B cell (primary cell): ENCODE measurements around the gene DLK1. TPM values are rescaled to one million over a fixed set of nuclear protein-coding genes. Genes with fewer than 3 reads are reported as not detected.

ENCODE experiments used
- ATAC-seq: fragments of 200-7000 bp; cut with Tn5 transposase; one replicate; pipeline ENCODE4 v1.10.0; 2021; ENCODE audit warnings: low read depth, mild to moderate bottlenecking, moderate number of reproducible peaks, moderate library complexity
- CTCF ChIA-PET: fragments of 350-600 bp; sonication (Branson Sonifier 250); formaldehyde crosslinking; loops from one replicate; lab custom pipeline; 2021; ENCODE audit warnings: antibody characterized with exemption, inconsistent platforms; lab: Charles Lee
- POLR2A ChIA-PET: fragments of 350-600 bp; sonication (Branson Sonifier 250); formaldehyde crosslinking; loops from one replicate; lab custom pipeline; 2021; ENCODE audit warnings: antibody characterized with exemption; lab: Charles Lee
- DNase-seq: peaks from one replicate; pipeline ENCODE4 v3.0.0; 2013
- H2AFZ ChIP-seq: 2 replicates; pipeline ENCODE4 v1.6.1; 2012; ENCODE audit warnings: mild to moderate bottlenecking, low read depth, low read length; ENCODE audit not compliant: insufficient read depth, poor library complexity, severe bottlenecking
- H3K27ac ChIP-seq, 2 donors: 1 replicate in 1 of 2; 2 replicates in 1 of 2; pipeline ENCODE4 v1.5.1; 2012 to 2013; ENCODE audit warnings: low read length in 2 of 2, mild to moderate bottlenecking in 2 of 2, moderate library complexity in 1 of 2
- H3K27me3 ChIP-seq, 4 experiments: fragments of 200-600 bp in 1 of 4; sonication (generic) in 1 of 4; replicated peaks in 1 of 4; 1 replicate in 2 of 4; 2 replicates in 2 of 4; pipeline versions ENCODE4 v1.6.1 to v1.7.0; 2013 to 2016; ENCODE audit warnings: low read length in 3 of 4, mild to moderate bottlenecking in 2 of 4, mixed read lengths in 1 of 4, moderate library complexity in 1 of 4; ENCODE audit not compliant: insufficient read depth in 4 of 4, control insufficient read depth in 3 of 4; ENCODE audit errors: control extremely low read depth in 1 of 4
- H3K36me3 ChIP-seq, 2 experiments: replicated peaks in 1 of 2; 1 replicate in 1 of 2; 2 replicates in 1 of 2; pipeline versions ENCODE4 v1.6.1 to v1.7.1; 2013; ENCODE audit warnings: low read length in 1 of 2; ENCODE audit not compliant: insufficient read depth in 2 of 2, control insufficient read depth in 1 of 2; ENCODE audit errors: control extremely low read depth in 1 of 2, extremely low read depth in 1 of 2
- H3K4me1 ChIP-seq, 2 donors: fragments of 200-600 bp in 1 of 2; sonication (generic) in 1 of 2; 1 replicate in 1 of 2; 2 replicates in 1 of 2; pipeline versions ENCODE4 v1.5.1 to v1.6.1; 2013 to 2017; ENCODE audit warnings: low read length in 2 of 2; ENCODE audit not compliant: control insufficient read depth in 2 of 2, insufficient read depth in 2 of 2
- H3K4me2 ChIP-seq: replicated peaks from 2 replicates; pipeline ENCODE3; 2012; ENCODE audit warnings: mild to moderate bottlenecking, low read depth, low read length; ENCODE audit not compliant: poor library complexity, severe bottlenecking
- H3K4me3 ChIP-seq, 5 experiments: fragments of 200-600 bp in 1 of 5; sonication (generic) in 1 of 5; 1 replicate in 3 of 5; 2 replicates in 2 of 5; pipeline versions ENCODE4 v1.5.1 to v1.7.0; 2011 to 2016; ENCODE audit warnings: low read length in 4 of 5, mild to moderate bottlenecking in 4 of 5, low read depth in 2 of 5, control low read depth in 1 of 5, moderate library complexity in 1 of 5; ENCODE audit not compliant: insufficient read depth in 1 of 5; ENCODE audit errors: control extremely low read depth in 1 of 5, extremely low read depth in 1 of 5
- H3K79me2 ChIP-seq: fragments of 200-600 bp; sonication (generic); one replicate; pipeline ENCODE4 v1.6.0; 2016; ENCODE audit warnings: low read length; ENCODE audit not compliant: control insufficient read depth, insufficient read depth
- H3K9ac ChIP-seq: fragments of 200-600 bp; sonication (generic); 2 replicates; pipeline ENCODE4 v1.6.1; 2017; ENCODE audit warnings: mild to moderate bottlenecking, low read length, moderate library complexity
- H3K9me3 ChIP-seq, 3 donors: one replicate each; pipeline versions ENCODE4 v1.6.1 to v1.7.1; 2013; ENCODE audit warnings: low read length in 2 of 3; ENCODE audit not compliant: control insufficient read depth in 2 of 3, insufficient read depth in 1 of 3; ENCODE audit errors: control extremely low read depth in 1 of 3
- H4K20me1 ChIP-seq: 2 replicates; pipeline ENCODE4 v1.6.0; 2012; ENCODE audit warnings: mild to moderate bottlenecking, low read length; ENCODE audit not compliant: insufficient read depth, control insufficient read depth, poor library complexity, severe bottlenecking
- H3K27ac Mint-ChIP-seq: one replicate; pipeline ENCODE4 v1.8.0; 2021; ENCODE audit warnings: mixed read lengths
- H3K27me3 Mint-ChIP-seq: one replicate; pipeline ENCODE4 v1.8.0; 2021; ENCODE audit warnings: mixed read lengths
- H3K4me1 Mint-ChIP-seq: one replicate; pipeline ENCODE4 v1.8.0; 2021; ENCODE audit warnings: mixed read lengths
- H3K4me3 Mint-ChIP-seq: one replicate; pipeline ENCODE4 v1.8.0; 2021; ENCODE audit warnings: mixed read lengths
- H3K9me3 Mint-ChIP-seq: one replicate; pipeline ENCODE4 v1.8.0; 2022; ENCODE audit warnings: mixed read lengths; ENCODE audit not compliant: insufficient read depth
- CTCF ChIP-seq: fragments of 200-600 bp; IDR thresholded peaks from one replicate; pipeline ENCODE4 v1.8.0; 2022; ENCODE audit warnings: antibody characterized with exemption, mild to moderate bottlenecking
- EZH2 ChIP-seq: IDR thresholded peaks from 2 replicates; pipeline ENCODE4 v1.6.1; 2012; ENCODE audit warnings: borderline replicate concordance, low read depth, mild to moderate bottlenecking, moderate library complexity, low read length; ENCODE audit not compliant: insufficient read depth, poor library complexity, severe bottlenecking
- WGBS: methylation state at CpG from one replicate; pipeline ENCODE4 v1.1.5; 2013; ENCODE audit warnings: missing lambda C conversion rate; ENCODE audit not compliant: insufficient coverage; 5-methylcytosine and 5-hydroxymethylcytosine counted together
- intact Hi-C: fragments of 100-400 bp; cut with micrococcal nuclease; formaldehyde crosslinking; loops from one replicate; pipeline ENCODE4 v1.10.0; 2022
- polyA plus RNA-seq: library from polyadenylated mRNA; depleted of rRNA; stranded (reverse); fragments of >200 nt; gene quantifications from 2 replicates; pipeline ENCODE4 v1.2.3, GENCODE V29; 2012
- total RNA-seq, 2 donors: library from RNA; stranded (reverse); fragments of 120-200 nt in 1 of 2; gene quantifications; 1 replicate in 1 of 2; 2 replicates in 1 of 2; pipeline versions ENCODE4 v1.2.3 to v1.2.4, GENCODE V29; 2013 to 2022

The DLK1 gene
- total and polyA plus RNA-seq, 2 donors (not counting 1 experiment from before 2014, with no cell fraction given): not detected

GRCh38 chr14:100690672-100691071 lies 36.0 kb upstream of the DLK1 start:
- no peak overlapping the region for H3K4me2 ChIP-seq
- Mint-ChIP-seq H3K27me3 (peaks cover 7% of the 10 kb centered on the region), H3K9me3 (no peaks in the 10 kb centered on the region), H3K4me1 (no peaks in the 10 kb centered on the region), H3K4me3 (no peak overlapping the region), H3K27ac (no peak overlapping the region)
- H3K27me3 ChIP-seq: peaks cover 0 to 3% (median 0%) of the 10 kb centered on the region in 4 experiments
- no peaks in the 10 kb centered on the region for H3K4me1 ChIP-seq
- no peaks in the 10 kb centered on the region for H3K36me3 ChIP-seq
- no peaks in the 10 kb centered on the region for H4K20me1 ChIP-seq
- intact Hi-C loops: no loop called here
- ChIA-PET CTCF (no interaction called here), POLR2A (no interaction called here)
- DNase-seq: no peak
- no peak overlapping the region for H2AFZ ChIP-seq
- TF ChIP-seq CTCF: no peak
- TF ChIP-seq EZH2: no peak
- no peaks in the 10 kb centered on the region for H3K79me2 ChIP-seq
- H3K9ac ChIP-seq: no peak overlapping the region
- H3K27ac ChIP-seq: no peak overlapping the region
- no peak overlapping the region for H3K4me3 ChIP-seq
- ATAC-seq: no peak
- WGBS: 94% methylated on average over 5 of the region's 5 CpGs
- H3K9me3 ChIP-seq: no peaks in the 10 kb centered on the region

- intact Hi-C loops: no loop called here
- no peaks in the 10 kb centered on the region for H3K36me3 ChIP-seq
- peaks cover 0 to 3% (median 0%) of the 10 kb centered on the region in 4 experiments for H3K27me3 ChIP-seq
- 90% methylated on average over 27 of the region's 29 CpGs for WGBS
- H3K79me2 ChIP-seq: no peaks in the 10 kb centered on the region
- DNase-seq: no peak
- H3K4me2 ChIP-seq: no peak overlapping the region
- H3K4me1 ChIP-seq: no peaks in the 10 kb centered on the region
- no peaks in the 10 kb centered on the region for H4K20me1 ChIP-seq
- ChIA-PET CTCF (no interaction called here), POLR2A (no interaction called here)
- no peak overlapping the region for H3K27ac ChIP-seq
- Mint-ChIP-seq H3K27ac (no peak overlapping the region), H3K27me3 (peaks cover 7% of the 10 kb centered on the region), H3K9me3 (no peaks in the 10 kb centered on the region), H3K4me1 (no peaks in the 10 kb centered on the region), H3K4me3 (no peak overlapping the region)
- no peak for TF ChIP-seq CTCF
- no peak for TF ChIP-seq EZH2
- ATAC-seq: no peak
- H3K9me3 ChIP-seq: no peaks in the 10 kb centered on the region
- H2AFZ ChIP-seq: no peak overlapping the region
- no peak overlapping the region for H3K9ac ChIP-seq
- no peak overlapping the region for H3K4me3 ChIP-seq
Observed at GRCh38 chr14:100691395-100692056, 35.2 kb upstream of the DLK1 start.
